OCI-LY3 (cell line): ENCODE measurements around the gene AKNA.
A peak's percentile ranks its signal among the peaks of the same experiment; 100 is the strongest.

ENCODE experiments used
- H2AFZ ChIP-seq: fragments of 200-600, 300-600 bp; shearing (Covaris generic); 2 replicates; pipeline ENCODE4 v1.6.0; 2014; ENCODE audit warnings: antibody characterized with exemption, low read depth, low read length
- H3K27ac ChIP-seq: fragments of 200-600, 300-600 bp; sonication (generic); 2 replicates; pipeline ENCODE4 v1.5.1; 2014; ENCODE audit warnings: mild to moderate bottlenecking, low read length, moderate library complexity, mixed read lengths
- H3K27me3 ChIP-seq: fragments of 200-600, 300-600 bp; sonication (generic); 2 replicates; pipeline ENCODE4 v1.6.1; 2014; ENCODE audit warnings: low read depth, low read length, mixed read lengths
- H3K36me3 ChIP-seq: fragments of 200-600, 300-600 bp; sonication (generic); replicated peaks from 2 replicates; pipeline ENCODE3; 2014; ENCODE audit warnings: low read depth, low read length, mixed read lengths
- H3K4me1 ChIP-seq: fragments of 300-600, 200-600 bp; sonication (generic); 2 replicates; pipeline ENCODE4 v1.6.1; 2014; ENCODE audit warnings: low read length, mixed read lengths
- H3K4me2 ChIP-seq: fragments of 200-600, 300-600 bp; sonication (generic); 2 replicates; pipeline ENCODE4 v1.6.1; 2014; ENCODE audit warnings: low read length, mixed read lengths
- H3K4me3 ChIP-seq: fragments of 300-600, 200-600 bp; sonication (generic); 2 replicates; pipeline ENCODE4 v1.5.1; 2014; ENCODE audit warnings: antibody characterized with exemption, mild to moderate bottlenecking, low read length, moderate library complexity
- H3K79me2 ChIP-seq: fragments of 300-600, 200-600 bp; shearing (Covaris generic); 2 replicates; pipeline ENCODE4 v1.6.1; 2014; ENCODE audit warnings: mild to moderate bottlenecking, low read length, mixed read lengths
- H3K9ac ChIP-seq: fragments of 300-600, 200-600 bp; shearing (Covaris generic); 2 replicates; pipeline ENCODE4 v1.6.0; 2014; ENCODE audit warnings: mild to moderate bottlenecking, low read length, moderate library complexity
- H3K9me3 ChIP-seq: fragments of 200-600, 300-600 bp; shearing (Covaris generic); 2 replicates; pipeline ENCODE4 v1.6.1; 2014; ENCODE audit warnings: low read length, mixed read lengths; ENCODE audit not compliant: insufficient read depth
- H4K20me1 ChIP-seq: fragments of 200-600, 300-600 bp; sonication (generic); 2 replicates; pipeline ENCODE4 v1.6.1; 2016; ENCODE audit warnings: low read length, mixed read lengths; ENCODE audit not compliant: insufficient read depth
- CTCF ChIP-seq: fragments of 200-600, 300-600 bp; sonication (generic); IDR thresholded peaks from 2 replicates; pipeline ENCODE4 v1.5.1; 2014; ENCODE audit warnings: antibody characterized with exemption, low read length, low read depth
- EZH2phosphoT487 ChIP-seq: fragments of 200-600 bp; shearing (Covaris generic); IDR thresholded peaks from 2 replicates; pipeline ENCODE4 v1.6.1; 2018; ENCODE audit warnings: antibody characterized with exemption, mixed run types, low read depth

AKNA gene

GRCh38 chr9:114397848-114398605 is 10.2 kb upstream of the AKNA start:
- H3K4me3 ChIP-seq = peak overlapping the region; percentile 95
- peaks cover 26% of the 10 kb centered on the region for H3K4me1 ChIP-seq
- peak overlapping the region; percentile 94 for H3K27ac ChIP-seq
- peak overlapping the region; percentile 97 for H3K4me2 ChIP-seq
- H3K79me2 ChIP-seq = peaks cover 43% of the 10 kb centered on the region
- no peak overlapping the region for H2AFZ ChIP-seq
- no peak for TF ChIP-seq CTCF
- TF ChIP-seq EZH2phosphoT487 = no peak
- H3K27me3 ChIP-seq = no peaks in the 10 kb centered on the region
- H3K36me3 ChIP-seq = peaks cover 21% of the 10 kb centered on the region
- peaks cover 13% of the 10 kb centered on the region; the same call in 1 of the 2 replicates for H4K20me1 ChIP-seq
- no peaks in the 10 kb centered on the region for H3K9me3 ChIP-seq
- H3K9ac ChIP-seq = peak overlapping the region; percentile 97

DNA sequence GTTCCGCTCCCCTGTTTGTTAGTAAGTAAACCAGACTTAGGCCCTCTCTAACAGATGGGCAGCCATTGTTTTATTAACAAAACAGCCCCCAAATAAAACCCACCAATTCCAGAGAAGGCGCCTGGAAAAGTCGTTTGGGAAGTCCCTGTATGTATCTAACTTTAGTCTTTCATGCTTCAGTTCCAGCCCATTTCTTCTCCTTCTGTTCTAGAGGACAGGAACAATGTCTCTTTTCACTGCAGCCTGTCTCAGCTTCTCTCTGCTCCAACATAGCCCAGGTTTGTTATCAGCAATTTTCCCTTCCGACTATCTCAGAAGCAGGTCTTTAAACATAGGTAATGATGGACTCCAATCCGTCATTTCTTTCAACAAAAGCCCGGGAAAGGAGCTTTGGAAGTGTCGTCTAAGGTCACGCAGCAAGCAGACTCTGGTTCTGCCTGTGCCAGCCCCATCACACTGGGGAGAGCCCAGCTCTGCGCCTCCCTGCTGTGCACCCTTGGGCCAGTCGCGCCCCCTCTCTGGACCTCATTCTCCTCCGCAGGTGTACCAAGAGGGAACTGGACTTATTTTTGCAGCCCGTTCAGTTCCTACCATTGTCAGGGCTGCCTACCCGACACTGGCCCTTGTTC is 9.6 kb upstream of the AKNA start:
- peak overlapping the region; percentile 95 for H3K4me3 ChIP-seq
- peaks cover 33% of the 10 kb centered on the region for H3K4me1 ChIP-seq
- H3K79me2 ChIP-seq = peaks cover 50% of the 10 kb centered on the region
- no peaks in the 10 kb centered on the region for H3K9me3 ChIP-seq
- peak overlapping the region; percentile 94 for H3K27ac ChIP-seq
- peaks cover 28% of the 10 kb centered on the region for H3K36me3 ChIP-seq
- peak overlapping the region; percentile 97 for H3K4me2 ChIP-seq
- H2AFZ ChIP-seq = no peak overlapping the region
- H3K9ac ChIP-seq = peak overlapping the region; percentile 97
- peaks cover 13% of the 10 kb centered on the region; the same call in 1 of the 2 replicates for H4K20me1 ChIP-seq
- no peaks in the 10 kb centered on the region for H3K27me3 ChIP-seq
- no peak for TF ChIP-seq EZH2phosphoT487
- TF ChIP-seq CTCF = no peak

GRCh38 chr9:114396558-114397218 is 8.9 kb upstream of the AKNA start:
- Histone ChIP-seq H3K4me3 (peak overlapping the region; percentile 95), H3K4me2 (peak overlapping the region; percentile 97), H3K79me2 (peaks cover 56% of the 10 kb centered on the region), H3K27ac (peak overlapping the region; percentile 94), H2AFZ (no peak overlapping the region), H3K27me3 (no peaks in the 10 kb centered on the region), H3K36me3 (peaks cover 31% of the 10 kb centered on the region), H4K20me1 (peaks cover 13% of the 10 kb centered on the region; the same call in 1 of the 2 replicates), H3K9me3 (no peaks in the 10 kb centered on the region), H3K9ac (peak overlapping the region; percentile 97), H3K4me1 (peaks cover 39% of the 10 kb centered on the region)
- no peak for TF ChIP-seq EZH2phosphoT487
- no peak for TF ChIP-seq CTCF

- H3K4me3 ChIP-seq = no peak overlapping the region
- H3K9ac ChIP-seq = no peak overlapping the region
- TF ChIP-seq CTCF (no peak), EZH2phosphoT487 (no peak)
- H3K4me2 ChIP-seq = peak overlapping the region; percentile 8; the same call in 1 of the 2 replicates
- peaks cover 31% of the 10 kb centered on the region for H3K36me3 ChIP-seq
- no peak overlapping the region for H2AFZ ChIP-seq
- H3K27ac ChIP-seq = no peak overlapping the region
- peaks cover 13% of the 10 kb centered on the region; the same call in 1 of the 2 replicates for H4K20me1 ChIP-seq
- H3K79me2 ChIP-seq = peaks cover 64% of the 10 kb centered on the region
- peaks cover 46% of the 10 kb centered on the region for H3K4me1 ChIP-seq
- no peaks in the 10 kb centered on the region for H3K27me3 ChIP-seq
- H3K9me3 ChIP-seq = no peaks in the 10 kb centered on the region
These were observed 8.0 kb upstream of the AKNA start for GRCh38 chr9:114395768-114396167.
